ENCODE results near the gene AFF1. TPM values are rescaled to one million over a fixed set of nuclear protein-coding genes. Genes with fewer than 3 reads are reported as not detected.
A peak's percentile ranks its signal among the peaks of the same experiment; 100 is the strongest.
"Not testable (repeated sequence)": the region's sequence is repeated elsewhere in the genome, so short reads cannot be mapped to it uniquely, and the experiment has no call there.

AFF1 gene
- total RNA-seq, 4 donors from 2014 or later = 59.7 to 78.1 (median 65.9) TPM

- no peaks in the 10 kb centered on the region for H3K9me3 ChIP-seq
- no peaks in the 10 kb centered on the region for H3K27me3 ChIP-seq
- no peak overlapping the region for H3K4me3 ChIP-seq
- H3K4me1 ChIP-seq = no peaks in the 10 kb centered on the region
- H3K27ac ChIP-seq = no peak overlapping the region
- peaks cover 3 to 53% of the 10 kb centered on the region in 2 donors for H3K36me3 ChIP-seq
- no peak for ATAC-seq
- WGBS, 2 donors (ENCODE audit: low coverage in 1 of 2) = 59 to 83% methylated on average over 2 of the region's 2 CpGs
- TF ChIP-seq POLR2A (IDR thresholded peaks at IDR 0.05) (no peak), EP300 (IDR thresholded peaks at IDR 0.05) (no peak), CTCF (IDR thresholded peaks at IDR 0.05) (no peak), POLR2AphosphoS5 (IDR thresholded peaks at IDR 0.05) (no peak)
These were observed 209.5 kb downstream of the AFF1 start for GRCh38 chr4:87144356-87144755.

GRCh38 chr4:87145934-87146333 lies 211.1 kb downstream of the AFF1 start:
- peaks cover 3 to 43% of the 10 kb centered on the region in 2 donors for H3K36me3 ChIP-seq
- not testable (repeated sequence) for H3K4me3 ChIP-seq, ATAC-seq, H3K4me1 ChIP-seq, H3K27ac ChIP-seq, H3K27me3 ChIP-seq, H3K9me3 ChIP-seq
- 90 to 91% methylated on average over 2 to 5 of the region's 6 CpGs for WGBS, 2 donors (ENCODE audit: low coverage in 1 of 2)

- H3K36me3 ChIP-seq = peaks cover 3 to 33% of the 10 kb centered on the region in 2 donors
- H3K9me3 ChIP-seq = no peaks in the 10 kb centered on the region
- no peak for TF ChIP-seq EP300 (IDR thresholded peaks at IDR 0.05)
- TF ChIP-seq POLR2A (IDR thresholded peaks at IDR 0.05) = no peak
- TF ChIP-seq CTCF (IDR thresholded peaks at IDR 0.05) = no peak
- TF ChIP-seq POLR2AphosphoS5 (IDR thresholded peaks at IDR 0.05) = no peak
- no peak overlapping the region for H3K27ac ChIP-seq
- H3K4me3 ChIP-seq = no peak overlapping the region
- peaks cover 0 to 7% (median 0%) of the 10 kb centered on the region in 3 donors for H3K4me1 ChIP-seq
- H3K27me3 ChIP-seq = no peaks in the 10 kb centered on the region
- WGBS, 2 donors (ENCODE audit: low coverage in 1 of 2) = 89 to 98% methylated on average over 3 of the region's 3 CpGs
- ATAC-seq = no peak
These were observed 212.3 kb downstream of the AFF1 start for GRCh38 chr4:87147116-87147515.

- TF ChIP-seq POLR2A (IDR thresholded peaks at IDR 0.05) (no peak), POLR2AphosphoS5 (IDR thresholded peaks at IDR 0.05) (peak; percentile 2), EP300 (IDR thresholded peaks at IDR 0.05) (no peak), CTCF (IDR thresholded peaks at IDR 0.05) (peak; percentile 86 to 92 (median 90))
- WGBS, 2 donors (ENCODE audit: low coverage in 1 of 2) = 36 to 42% methylated on average over 2 of the region's 2 CpGs
- Histone ChIP-seq H3K9me3 (no peaks in the 10 kb centered on the region), H3K4me3 (no peak overlapping the region), H3K4me1 (peaks cover 0 to 7% (median 0%) of the 10 kb centered on the region in 3 donors), H3K27ac (no peak overlapping the region), H3K36me3 (peaks cover 0 to 7% of the 10 kb centered on the region in 2 donors), H3K27me3 (no peaks in the 10 kb centered on the region)
- ATAC-seq = peak; percentile 60
These were observed 215.9 kb downstream of the AFF1 start for GRCh38 chr4:87150498-87151261.

- TF ChIP-seq POLR2AphosphoS5 (IDR thresholded peaks at IDR 0.05) = no peak
- no peak for TF ChIP-seq EP300 (IDR thresholded peaks at IDR 0.05)
- no peak for TF ChIP-seq CTCF (IDR thresholded peaks at IDR 0.05)
- no peak for TF ChIP-seq POLR2A (IDR thresholded peaks at IDR 0.05)
- H3K27ac ChIP-seq = no peak overlapping the region
- no peaks in the 10 kb centered on the region for H3K27me3 ChIP-seq
- no peaks in the 10 kb centered on the region for H3K36me3 ChIP-seq
- no peak for ATAC-seq
- H3K9me3 ChIP-seq = no peaks in the 10 kb centered on the region
- no peak overlapping the region for H3K4me3 ChIP-seq
- peaks cover 0 to 7% (median 0%) of the 10 kb centered on the region in 3 donors for H3K4me1 ChIP-seq
- 55 to 70% methylated on average over 1 of the region's 1 CpG for WGBS, 2 donors (ENCODE audit: low coverage in 1 of 2)
These were observed 216.9 kb downstream of the AFF1 start for GRCh38 chr4:87151730-87152129.

Data from gastroesophageal sphincter (tissue), 4 donors.